Natural killer cell (primary cell): ENCODE results near the gene ARL5A. TPM values are rescaled to one million over a fixed set of nuclear protein-coding genes. Genes with fewer than 3 reads are reported as not detected.

Source experiments
- ATAC-seq, 3 donors: fragments of 150-1000 bp in 2 of 3; fragments of 200-7000 bp in 1 of 3; cut with Tn5 transposase; 1 replicate in 1 of 3; 2 replicates in 2 of 3; pipeline ENCODE4 v1.10.0; 2021; ENCODE audit warnings: mild to moderate bottlenecking in 2 of 3, moderate library complexity in 2 of 3
- DNase-seq, 2 donors: peaks; one replicate each; pipeline versions ENCODE4 v3.0.0 to v3.0.0-alpha.2; 2013 to 2021; ENCODE audit warnings: mixed read lengths in 1 of 2
- H3K27ac ChIP-seq: one replicate; pipeline ENCODE4 v1.5.1; 2013; ENCODE audit warnings: mild to moderate bottlenecking, low read length
- H3K27me3 ChIP-seq: one replicate; pipeline ENCODE4 v1.6.1; 2013; ENCODE audit warnings: low read length; ENCODE audit not compliant: control insufficient read depth, insufficient read depth
- H3K36me3 ChIP-seq: one replicate; pipeline ENCODE4 v1.6.1; 2013; ENCODE audit warnings: low read length; ENCODE audit not compliant: control insufficient read depth, insufficient read depth
- H3K4me1 ChIP-seq: one replicate; pipeline ENCODE4 v1.6.1; 2013; ENCODE audit warnings: low read length; ENCODE audit not compliant: control insufficient read depth, insufficient read depth
- H3K4me3 ChIP-seq: one replicate; pipeline ENCODE4 v1.5.1; 2013; ENCODE audit warnings: low read length
- H3K9me3 ChIP-seq: one replicate; pipeline ENCODE4 v1.6.1; 2013; ENCODE audit warnings: low read length; ENCODE audit not compliant: control insufficient read depth, insufficient read depth
- H3K27ac Mint-ChIP-seq, 2 donors: one replicate each; pipeline ENCODE4 v1.8.0; 2022; ENCODE audit warnings: mild to moderate bottlenecking in 2 of 2, mixed read lengths in 2 of 2, moderate library complexity in 1 of 2
- H3K27me3 Mint-ChIP-seq, 2 donors: one replicate each; pipeline ENCODE4 v1.8.0; 2022; ENCODE audit warnings: low read depth in 2 of 2, mixed read lengths in 2 of 2
- H3K36me3 Mint-ChIP-seq: one replicate; pipeline ENCODE4 v1.8.0; 2022; ENCODE audit warnings: mixed read lengths
- H3K4me1 Mint-ChIP-seq, 2 donors: one replicate each; pipeline ENCODE4 v1.8.0; 2022; ENCODE audit warnings: mixed read lengths in 2 of 2
- H3K4me3 Mint-ChIP-seq: one replicate; pipeline ENCODE4 v1.8.0; 2022; ENCODE audit warnings: mild to moderate bottlenecking, moderate library complexity, mixed read lengths
- H3K9me3 Mint-ChIP-seq, 2 donors: one replicate each; pipeline ENCODE4 v1.8.0; 2022; ENCODE audit warnings: mixed read lengths in 2 of 2
- intact Hi-C: fragments of 100-400 bp; cut with micrococcal nuclease; formaldehyde crosslinking; loops from one replicate; pipeline ENCODE4 v1.14.2; 2022
- total RNA-seq, 4 donors: library from RNA; stranded (reverse); fragments of 120-200 nt in 1 of 4; gene quantifications; one replicate each; pipeline versions ENCODE4 v1.2.3 to v1.2.4, GENCODE V29; 2013 to 2022
- TF ChIP-seq, protein P1 (sequence below): fragments of 200-600 bp; IDR thresholded peaks from one replicate; pipeline ENCODE4 v1.8.0; 2022; ENCODE audit warnings: antibody characterized with exemption

Gene ARL5A
- total RNA-seq, 3 donors from 2014 or later (not counting 1 experiment from before 2014, with no cell fraction given): 39.9 to 58.0 (median 56.5) TPM

GRCh38 chr2:151753540-151753939 lies 74.7 kb downstream of the ARL5A start:
- DNase-seq (no peak), ATAC-seq (no peak)
- no peak overlapping the region for H3K4me3 Mint-ChIP-seq
- H3K27ac ChIP-seq: no peak overlapping the region
- H3K36me3 ChIP-seq: no peaks in the 10 kb centered on the region
- intact Hi-C loops: no loop called here
- H3K4me3 ChIP-seq: no peak overlapping the region
- TF ChIP-seq, protein P1, sequence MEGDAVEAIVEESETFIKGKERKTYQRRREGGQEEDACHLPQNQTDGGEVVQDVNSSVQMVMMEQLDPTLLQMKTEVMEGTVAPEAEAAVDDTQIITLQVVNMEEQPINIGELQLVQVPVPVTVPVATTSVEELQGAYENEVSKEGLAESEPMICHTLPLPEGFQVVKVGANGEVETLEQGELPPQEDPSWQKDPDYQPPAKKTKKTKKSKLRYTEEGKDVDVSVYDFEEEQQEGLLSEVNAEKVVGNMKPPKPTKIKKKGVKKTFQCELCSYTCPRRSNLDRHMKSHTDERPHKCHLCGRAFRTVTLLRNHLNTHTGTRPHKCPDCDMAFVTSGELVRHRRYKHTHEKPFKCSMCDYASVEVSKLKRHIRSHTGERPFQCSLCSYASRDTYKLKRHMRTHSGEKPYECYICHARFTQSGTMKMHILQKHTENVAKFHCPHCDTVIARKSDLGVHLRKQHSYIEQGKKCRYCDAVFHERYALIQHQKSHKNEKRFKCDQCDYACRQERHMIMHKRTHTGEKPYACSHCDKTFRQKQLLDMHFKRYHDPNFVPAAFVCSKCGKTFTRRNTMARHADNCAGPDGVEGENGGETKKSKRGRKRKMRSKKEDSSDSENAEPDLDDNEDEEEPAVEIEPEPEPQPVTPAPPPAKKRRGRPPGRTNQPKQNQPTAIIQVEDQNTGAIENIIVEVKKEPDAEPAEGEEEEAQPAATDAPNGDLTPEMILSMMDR: no peak
- no peaks in the 10 kb centered on the region for H3K9me3 ChIP-seq
- no peak overlapping the region for H3K27ac Mint-ChIP-seq
- no peaks in the 10 kb centered on the region for H3K36me3 Mint-ChIP-seq
- H3K27me3 ChIP-seq: no peaks in the 10 kb centered on the region
- no peaks in the 10 kb centered on the region for H3K27me3 Mint-ChIP-seq
- no peaks in the 10 kb centered on the region for H3K4me1 ChIP-seq
- H3K9me3 Mint-ChIP-seq: no peaks in the 10 kb centered on the region
- peaks cover 0 to 4% of the 10 kb centered on the region in 2 donors for H3K4me1 Mint-ChIP-seq

Other genes with a start within 250 kb of the ARL5A start
- gene NEB, start 93.9 kb downstream of the ARL5A start, total RNA-seq: 1 to 10 TPM; 5.0 to 5.7 (median 5.4) TPM